Activated naive CD4-positive, alpha-beta T cell (primary cell): ENCODE results near the gene HIPK2.

ENCODE experiments used
- DNase-seq, 4 experiments: peaks; one replicate each; lab custom pipeline; 2025; lab: John Stamatoyannopoulos, UW

Gene HIPK2

DNA sequence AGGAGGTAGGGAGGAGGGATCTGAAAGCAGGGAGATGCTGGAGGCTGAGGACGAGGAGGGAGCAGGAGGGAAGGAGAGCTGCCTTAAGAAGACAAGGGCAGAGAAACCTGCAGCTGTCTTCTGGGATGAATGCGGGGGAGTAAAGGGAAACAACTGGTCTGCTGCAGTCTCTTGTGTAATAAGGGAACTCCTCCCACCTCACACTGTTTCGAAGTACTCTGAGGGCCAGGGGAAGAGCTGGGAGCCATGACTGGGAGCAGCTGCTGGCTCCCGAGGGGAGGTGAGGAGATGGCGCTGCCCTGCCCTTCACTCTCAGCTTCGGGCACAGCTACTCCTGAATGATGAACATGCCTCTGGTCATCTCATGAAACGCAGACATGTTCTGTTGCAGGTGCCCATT, 189.2 kb downstream of the HIPK2 start:
- DNase-seq = no peak

DNA sequence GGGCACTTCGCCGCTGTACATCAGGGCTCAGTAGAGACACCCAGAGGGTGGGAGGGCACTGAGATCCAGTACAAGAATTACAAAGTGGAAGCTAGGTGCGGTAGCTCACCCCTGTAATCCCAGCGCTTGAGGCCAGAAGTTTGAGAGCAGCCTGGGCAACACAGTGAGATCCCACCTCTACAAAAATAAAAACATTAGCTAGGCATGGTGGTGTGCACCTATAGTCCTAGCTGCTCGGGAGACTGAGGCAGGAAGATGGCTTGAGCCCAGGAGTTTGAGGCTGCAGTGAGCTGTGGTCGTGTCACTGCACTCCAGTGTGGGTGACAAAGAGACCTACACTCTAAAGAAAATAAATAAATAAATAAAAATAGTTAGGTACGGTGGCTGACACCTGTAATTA, 190.3 kb downstream of the HIPK2 start:
- no peak for DNase-seq

DNA sequence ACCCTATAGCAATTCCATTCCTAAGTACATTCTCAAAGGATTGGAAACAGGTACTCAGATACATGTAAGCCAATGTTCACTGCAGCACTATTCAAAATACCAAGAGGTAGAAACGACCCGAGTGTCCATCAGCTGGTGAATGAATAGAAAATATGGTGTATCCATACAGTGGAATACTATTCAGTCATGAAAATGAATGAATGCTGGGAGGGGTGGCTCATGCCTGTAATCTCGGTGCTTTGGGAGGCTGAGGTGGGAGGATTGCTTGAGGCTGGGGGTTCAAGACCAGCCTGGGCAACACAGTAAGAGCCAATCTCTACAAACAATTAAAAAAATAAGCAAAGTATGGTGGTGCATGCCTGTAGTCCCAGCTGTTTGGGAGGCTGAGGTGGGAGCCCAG, 191.5 kb downstream of the HIPK2 start:
- no peak for DNase-seq

DNA sequence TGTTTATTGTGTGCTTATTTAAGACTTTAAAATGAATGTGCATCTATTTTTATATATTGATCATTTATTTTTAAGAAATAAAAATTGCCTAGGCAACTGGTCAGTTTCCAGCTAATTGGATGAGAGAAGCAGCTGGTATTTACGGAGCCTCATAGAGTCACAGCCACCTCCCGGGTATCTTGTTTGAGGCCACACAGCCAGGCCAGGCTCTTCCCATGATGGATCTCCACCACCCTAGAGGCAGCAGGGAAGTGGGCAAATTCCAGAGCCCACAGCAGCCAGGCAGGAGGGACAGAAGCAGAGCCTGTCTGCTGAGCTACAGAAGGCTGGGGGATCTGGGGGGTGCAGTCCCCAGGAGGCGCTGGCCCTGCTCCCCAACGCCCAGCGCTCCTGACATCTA, 192.8 kb downstream of the HIPK2 start:
- DNase-seq = no peak

DNA sequence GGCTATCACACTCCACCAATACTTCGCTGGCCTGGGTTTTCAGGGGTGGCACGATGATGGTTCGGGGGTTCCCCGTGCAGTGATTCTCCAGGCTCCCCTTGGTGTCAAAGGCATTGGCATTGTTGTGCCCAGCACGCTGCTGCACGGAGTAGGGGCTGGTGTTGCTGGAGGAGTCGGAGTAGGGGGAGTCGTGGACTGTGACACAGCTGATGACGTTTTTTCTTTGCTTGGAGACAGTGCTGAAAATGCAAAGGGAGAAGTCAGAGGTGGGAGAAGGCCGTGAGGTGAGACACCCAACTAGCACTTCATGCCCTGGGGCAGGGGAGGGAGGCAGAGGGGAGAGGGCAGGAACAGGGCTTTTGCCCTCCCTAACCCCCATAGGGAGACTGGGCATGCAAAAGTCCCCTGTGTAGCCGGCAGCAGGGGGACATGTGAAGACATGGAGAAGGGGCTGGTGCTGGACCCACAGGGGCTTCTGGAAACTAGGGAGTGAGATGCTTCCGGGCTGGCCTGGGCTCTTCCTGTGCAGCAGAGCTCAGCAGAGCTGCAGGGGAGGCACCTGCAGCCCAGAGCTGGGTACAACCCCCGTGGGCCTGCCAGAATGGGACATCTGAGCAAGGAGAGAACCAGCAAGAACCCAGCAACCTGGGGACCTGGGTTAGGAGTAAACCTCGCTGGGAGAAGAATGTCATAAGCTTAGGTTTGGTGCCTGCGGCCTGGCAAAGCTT, 193.8 kb downstream of the HIPK2 start:
- no peak for DNase-seq

DNA sequence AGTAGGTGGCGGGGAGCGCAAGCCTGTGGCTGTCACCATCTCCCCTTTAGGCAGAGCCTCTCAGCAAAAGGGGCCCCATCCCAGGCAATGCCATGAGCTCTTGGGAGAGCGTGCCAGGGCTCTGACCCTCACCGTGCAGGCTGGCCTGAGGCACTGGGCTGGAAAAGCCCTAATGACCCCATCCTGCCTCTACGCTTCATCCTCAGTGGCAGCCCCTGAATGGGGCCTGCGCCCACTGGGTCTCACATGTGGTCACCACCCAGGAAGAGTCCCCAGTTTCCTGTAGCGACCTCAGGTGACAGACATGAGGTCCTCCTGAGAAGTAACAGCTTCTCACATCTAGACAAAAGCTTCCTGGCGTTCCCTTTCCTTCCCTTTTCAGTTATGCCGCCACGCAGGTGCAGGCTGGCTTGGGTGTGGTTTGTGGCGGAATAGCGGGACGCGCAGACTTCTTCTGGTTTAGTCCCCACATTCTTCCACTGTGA, 195.1 kb downstream of the HIPK2 start:
- DNase-seq = no peak

DNA sequence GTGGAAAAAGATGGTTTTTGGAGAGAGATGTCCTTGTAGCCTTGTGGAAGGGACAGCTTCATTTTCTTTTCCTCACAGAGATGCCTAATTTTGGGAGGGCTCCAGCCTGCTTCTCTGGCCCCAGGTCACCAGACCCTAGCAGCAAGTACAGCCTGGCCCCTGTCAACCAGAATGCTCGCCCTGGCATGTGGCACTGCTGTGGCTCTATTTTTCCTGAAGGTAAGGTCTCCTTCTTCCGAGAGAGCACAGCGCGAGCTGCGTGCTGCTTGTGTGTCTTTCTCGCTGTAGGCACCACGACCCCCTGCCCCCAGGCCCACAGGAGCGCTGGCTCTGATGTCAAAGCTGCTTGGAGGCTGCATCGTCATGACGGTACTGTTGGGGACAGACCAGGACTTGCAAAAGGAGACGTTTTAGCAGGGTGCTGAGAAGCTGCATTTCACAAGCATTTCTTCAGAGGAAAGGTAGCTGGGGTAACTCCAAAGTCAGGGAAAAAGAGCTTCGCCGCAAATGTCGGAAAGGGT, 195.6 kb downstream of the HIPK2 start:
- DNase-seq = no peak

DNA sequence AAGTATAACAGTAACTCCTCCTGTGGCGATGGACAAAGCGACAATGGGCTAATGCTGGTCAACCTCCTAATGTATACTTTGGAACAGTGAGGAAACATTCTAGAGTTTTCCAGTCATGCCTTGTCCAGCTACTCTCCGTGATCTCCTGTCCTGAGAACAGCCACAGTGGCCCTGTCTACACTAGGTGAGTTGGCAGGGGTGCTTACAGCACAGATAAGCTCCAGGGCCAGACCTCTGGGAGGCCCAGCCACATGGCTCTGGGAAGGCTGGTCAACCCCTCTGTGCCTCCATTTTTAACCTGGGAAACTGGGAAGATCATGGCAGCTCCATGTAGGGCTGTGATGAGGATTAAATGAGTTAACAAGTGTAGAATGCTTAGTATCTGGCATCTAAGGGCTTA, 197.4 kb downstream of the HIPK2 start:
- DNase-seq = no peak

DNA sequence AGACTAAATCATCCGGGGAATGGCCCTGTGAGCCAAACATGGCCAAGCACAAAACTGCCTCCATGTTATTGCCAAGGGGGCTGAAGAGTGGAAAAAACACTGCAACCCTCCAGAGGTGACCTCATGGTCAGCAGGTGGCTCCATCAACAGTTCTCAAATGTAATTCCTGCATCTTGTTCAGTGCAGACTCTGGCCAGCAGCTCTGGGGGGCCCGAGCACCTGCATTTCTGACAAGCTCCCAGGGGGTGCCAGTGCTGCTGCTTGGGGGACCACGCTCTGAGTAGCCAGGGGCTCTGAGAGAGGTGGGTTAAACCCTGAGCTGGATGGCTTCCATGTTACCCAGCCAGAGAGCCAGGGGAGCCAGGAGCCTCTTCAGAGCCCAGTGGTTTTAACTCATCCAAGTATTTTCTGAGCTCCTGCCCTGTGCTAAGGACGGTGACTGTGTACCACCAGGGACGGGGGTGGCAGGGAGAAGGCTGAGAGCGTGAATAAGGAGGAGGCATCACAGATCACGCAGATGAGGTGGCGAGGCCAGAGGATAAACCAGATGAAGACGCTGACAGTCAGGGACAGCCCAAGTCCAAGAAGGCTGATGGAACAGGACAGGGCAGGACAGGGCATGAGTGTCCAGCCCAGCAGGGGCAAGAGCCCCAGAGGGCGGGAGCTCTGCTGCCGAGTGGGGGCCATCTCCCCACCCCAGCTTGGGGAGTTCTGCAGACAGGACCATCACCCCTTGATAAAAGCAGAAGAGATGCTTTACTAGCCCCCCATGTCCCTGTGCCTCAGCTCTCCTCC, 201.4 kb downstream of the HIPK2 start:
- DNase-seq = no peak

DNA sequence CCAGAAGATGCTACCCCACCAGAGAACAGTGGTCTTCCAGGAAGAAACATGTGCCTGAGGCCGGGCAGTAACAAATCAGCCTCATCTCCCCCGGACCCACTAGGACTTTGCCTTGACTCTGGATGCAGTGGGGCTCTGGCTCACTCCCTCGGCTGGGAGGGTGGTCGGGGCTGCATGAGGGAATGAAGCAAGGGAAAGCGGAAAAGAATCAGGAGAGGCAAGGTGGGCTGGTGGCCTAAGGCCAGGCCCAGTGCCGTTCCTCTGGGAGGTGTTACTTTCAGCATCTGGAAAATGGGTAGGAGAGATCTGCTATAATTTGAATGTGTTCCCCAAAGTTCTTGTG, 202.5 kb downstream of the HIPK2 start:
- no peak for DNase-seq

DNA sequence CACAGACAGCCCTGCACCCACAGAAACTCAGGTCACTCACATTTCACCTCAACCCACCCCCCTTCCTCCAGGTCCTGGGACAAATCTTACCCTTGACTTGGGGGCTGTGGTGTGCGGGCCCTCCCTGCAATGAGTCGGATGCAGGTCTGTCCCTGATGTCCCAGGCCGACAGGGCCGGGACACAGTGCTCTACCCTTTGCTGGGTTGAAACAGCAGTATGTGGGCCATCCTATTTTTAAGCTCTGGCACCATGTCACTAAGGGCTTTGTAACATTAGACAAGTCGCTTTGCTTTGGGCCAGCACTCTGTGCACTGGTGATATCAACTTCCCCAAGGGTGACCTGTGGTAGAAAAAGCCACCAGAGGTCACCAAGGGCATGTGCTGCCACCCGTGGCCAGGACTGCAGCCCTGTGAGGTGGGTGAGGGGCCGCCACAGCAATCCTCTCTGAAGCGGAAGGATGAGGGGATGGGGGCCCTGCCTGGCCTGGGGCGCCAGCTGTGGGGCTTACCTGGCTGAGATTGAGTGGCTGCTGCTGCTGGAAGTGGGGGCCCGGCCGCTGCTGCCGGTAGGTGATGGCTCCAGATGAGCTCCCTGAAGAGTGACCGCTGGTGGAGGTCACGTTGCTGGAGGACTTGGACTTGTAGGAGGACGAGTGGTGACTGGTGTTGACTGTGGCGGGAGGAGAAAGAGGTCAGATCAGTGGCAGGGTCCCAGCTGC, 203.0 kb downstream of the HIPK2 start:
- DNase-seq = no peak

DNA sequence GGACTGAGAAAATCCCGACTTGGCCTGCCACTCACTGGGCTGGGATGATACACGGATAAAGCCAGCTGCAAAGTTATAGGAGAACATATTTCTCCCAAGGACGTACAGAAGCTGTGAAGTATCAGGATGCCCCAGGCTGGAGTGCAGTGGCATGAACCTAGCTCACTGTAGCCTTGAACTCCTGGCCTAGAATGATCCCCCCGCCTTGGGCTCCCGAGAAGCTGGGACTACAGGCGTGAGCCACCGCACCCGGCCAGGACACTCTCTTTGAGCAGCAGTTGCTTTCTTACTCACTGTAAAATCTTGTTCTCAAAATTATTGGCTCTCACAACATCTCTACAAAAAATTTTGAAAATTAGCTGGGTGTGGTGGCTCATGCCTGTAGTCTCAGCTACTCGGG, 203.9 kb downstream of the HIPK2 start:
- no peak for DNase-seq

DNA sequence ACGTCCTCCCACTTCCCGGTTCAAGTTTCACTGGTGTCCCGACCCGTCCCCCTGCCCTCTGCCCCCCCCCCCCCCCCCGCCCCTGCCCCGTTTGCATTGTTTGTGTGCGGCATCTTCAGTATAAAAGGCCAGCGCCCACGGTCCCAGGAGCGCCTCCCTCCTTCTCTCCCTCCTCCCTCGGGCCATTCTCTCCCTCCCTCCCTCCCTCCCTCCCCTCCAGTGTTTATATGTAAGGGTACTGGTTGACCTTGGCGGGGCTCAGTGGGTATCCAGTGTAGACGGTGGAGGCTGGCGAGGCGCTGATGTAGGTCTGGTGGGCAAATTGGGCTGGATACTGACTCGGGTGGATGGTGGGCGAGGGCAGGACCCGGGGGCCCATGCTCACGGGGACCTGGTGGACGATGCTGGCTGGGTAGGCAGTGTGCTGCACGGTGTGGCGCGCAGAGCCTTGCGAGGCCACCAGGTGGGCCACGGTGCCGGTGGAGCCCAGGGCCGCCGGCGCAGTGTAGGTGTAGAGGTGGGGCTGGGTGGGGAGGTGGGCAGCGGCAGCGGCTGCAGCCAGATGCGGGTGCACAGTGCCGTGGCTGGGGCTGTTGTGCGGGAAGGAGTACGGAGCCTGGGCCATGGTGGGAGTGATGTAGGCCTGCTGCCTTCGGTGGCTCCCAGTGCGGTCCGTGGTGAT, 205.0 kb downstream of the HIPK2 start:
- no peak for DNase-seq

DNA sequence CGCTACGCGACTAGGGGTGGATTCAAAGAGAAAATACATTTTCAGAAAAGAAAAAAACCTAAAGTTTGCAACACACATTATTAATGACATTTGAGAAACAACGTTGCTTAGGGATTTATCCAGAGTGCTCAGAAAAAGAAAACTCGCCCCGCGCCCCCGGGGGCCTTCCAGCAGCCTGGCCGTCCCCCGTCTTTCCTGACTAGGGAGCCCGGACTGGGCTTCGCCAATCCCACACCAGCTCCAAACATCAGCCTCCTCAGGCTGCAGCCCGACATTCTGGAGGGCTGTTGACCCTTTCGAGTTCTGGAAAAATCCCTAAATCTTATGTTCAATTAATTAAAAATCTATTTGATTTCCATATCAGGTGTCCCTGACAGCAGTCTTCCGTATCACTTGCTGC, 205.7 kb downstream of the HIPK2 start:
- DNase-seq = no peak

DNA sequence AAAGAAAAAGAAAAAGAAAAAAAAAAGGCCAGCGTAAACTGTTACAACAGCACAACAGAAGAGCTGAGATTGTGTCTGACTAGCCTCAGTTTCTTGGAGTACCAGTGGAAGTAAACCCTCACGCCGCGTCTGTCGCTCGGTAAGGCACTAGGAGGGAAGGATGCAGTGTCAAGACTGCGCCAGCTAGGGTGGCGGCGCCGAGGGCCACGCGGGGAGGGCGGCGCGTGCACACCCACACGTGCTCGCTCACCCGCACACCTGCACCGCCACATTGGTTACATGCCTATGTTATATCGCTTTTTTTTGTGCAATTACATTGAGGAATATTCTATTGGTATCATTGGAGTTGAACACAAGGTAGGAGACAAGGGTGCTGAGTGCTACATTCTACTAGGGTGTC, 206.1 kb downstream of the HIPK2 start:
- no peak for DNase-seq

DNA sequence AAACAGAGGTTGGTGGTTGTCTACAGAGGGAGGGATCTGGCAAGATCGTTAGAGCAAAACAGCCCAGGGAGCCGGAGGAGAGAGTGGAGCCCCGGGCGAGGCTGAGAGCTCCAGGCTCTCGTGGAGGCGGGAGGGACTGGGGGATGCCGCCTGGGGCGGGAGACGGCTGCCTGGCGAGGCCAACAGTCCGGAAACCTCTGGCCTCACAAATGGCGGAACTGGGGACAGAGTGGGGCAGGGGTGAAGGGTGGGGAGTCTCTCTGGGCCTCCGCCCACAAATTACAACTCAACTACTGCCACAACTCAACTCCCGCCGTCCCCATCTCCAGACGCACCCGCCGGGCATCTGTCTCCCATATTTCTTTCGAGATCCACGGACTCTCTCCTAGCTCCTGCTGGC, 206.6 kb downstream of the HIPK2 start:
- DNase-seq = no peak

DNA sequence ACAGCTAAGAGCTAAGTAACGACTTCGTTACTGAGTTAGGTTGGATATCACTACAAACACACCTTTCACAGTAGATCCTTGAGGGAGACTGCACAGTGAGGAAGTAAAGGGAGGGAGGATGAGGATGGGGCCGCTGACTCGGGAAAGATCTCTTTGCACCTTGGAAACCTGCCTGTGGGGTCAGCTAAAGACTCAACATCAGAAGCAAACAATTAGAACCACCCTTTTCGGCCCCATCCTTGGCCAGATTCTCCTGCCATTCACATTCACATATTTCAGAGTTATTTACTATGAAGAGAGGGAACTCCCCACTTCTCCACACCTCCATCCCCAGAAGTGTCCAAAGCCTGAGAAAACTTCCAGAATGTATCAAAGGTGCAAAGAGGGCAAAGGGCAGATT, 207.2 kb downstream of the HIPK2 start:
- DNase-seq = no peak

DNA sequence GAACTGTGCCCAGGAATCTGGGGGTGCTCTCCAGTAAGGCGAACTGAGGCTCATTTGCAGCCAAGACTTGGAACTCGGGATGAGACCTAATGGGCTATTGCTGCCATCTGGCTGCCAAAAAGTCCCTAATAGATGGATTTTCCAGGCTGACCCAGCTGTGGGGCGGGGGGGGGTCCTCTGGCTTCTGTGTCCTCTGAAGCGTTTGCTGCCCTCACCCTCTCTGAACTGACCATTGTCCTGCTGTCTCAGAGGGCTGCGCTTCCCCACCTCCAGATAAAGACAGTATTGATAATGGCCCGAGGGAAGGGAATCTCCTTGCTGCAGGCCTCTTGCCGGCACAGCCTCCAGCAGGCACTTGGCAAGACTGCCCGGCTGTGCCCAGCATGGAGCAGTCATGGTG, 207.7 kb downstream of the HIPK2 start:
- no peak for DNase-seq

DNA sequence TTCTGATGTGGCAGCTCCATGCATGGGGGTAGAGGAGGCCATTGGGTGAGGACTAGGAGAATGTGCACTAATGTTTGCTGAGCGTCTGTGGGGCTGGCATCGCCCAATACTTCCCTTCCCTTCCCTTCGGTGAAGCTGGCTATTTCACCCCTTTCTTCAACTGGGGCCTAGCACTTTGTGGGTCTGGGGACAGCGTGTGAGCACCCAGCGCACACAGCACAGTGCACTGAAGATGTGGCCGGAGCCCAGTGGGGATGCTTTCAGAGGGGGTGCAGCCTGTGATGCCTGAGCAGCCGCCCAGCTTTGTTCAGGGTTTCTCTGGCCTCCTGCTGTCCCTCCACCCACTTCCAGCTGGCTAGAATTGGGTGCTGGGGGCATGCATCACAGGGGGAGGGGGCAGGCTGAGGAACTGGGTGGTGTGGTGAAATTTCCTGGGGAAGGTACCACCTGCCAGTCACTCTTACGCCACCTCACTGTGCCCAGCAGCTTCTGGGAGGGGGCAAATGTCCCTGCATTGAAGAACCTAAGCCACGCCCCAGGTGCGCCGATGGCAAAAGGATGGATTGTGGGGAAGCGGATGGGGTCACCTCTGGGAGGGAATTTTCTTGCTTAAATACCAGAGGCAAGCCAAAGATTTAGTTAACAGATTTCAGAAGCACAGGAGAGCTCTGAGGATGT, 208.8 kb downstream of the HIPK2 start:
- DNase-seq = no peak

DNA sequence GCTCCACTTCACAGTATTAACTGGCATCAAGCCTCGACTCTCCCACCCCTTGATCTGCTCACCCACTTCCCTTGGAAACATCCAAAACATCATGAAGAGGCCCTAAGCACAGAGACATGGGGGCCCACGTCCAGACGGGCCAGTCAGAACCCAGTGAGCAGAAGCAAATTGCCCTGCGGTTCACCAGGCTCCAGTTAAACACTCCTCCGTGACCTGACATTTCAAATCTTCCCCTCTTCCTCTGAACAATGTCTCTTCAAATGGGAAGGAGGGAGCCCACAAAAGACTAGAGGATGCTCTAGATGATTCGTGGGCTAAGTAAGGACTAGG, 209.5 kb downstream of the HIPK2 start:
- no peak for DNase-seq

DNA sequence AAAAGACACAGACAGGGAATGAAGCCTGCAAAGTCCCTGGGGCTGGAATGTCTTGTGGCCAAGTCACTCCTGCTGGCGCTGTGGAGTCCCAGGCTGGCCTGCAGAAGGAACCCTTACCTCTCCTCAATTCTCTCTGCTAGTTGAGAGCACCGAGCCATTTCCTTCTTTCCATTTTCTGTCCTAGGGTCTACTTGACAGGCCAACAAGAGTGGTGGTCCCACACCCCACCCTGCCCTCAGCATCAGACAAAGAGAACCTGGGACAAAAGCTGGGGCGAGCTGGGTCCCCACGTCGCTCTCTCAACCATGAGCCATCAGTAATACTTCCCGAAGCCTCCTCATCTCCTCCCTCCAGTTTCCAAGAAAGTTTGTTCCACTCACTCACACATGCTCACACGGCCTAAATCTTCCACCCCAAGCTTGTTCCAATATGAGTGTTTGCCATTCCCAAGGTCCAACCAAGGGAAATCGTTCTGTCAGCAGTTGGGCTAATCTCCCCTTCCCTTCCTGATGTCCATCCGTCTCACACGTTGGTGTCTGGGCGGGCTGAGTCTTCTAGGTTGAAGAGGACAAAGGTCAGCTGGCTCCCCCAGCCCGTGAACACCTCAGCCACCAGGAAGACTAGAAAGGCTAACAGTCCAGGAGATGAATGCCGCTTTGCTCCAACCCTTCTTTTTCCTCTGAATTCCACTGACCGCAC, 210.0 kb downstream of the HIPK2 start:
- no peak for DNase-seq
